Measurements from ENCODE around the gene IGFBP6.

IGFBP6 gene

GRCh38 chr12:53115891-53116648 is 18.6 kb downstream of the IGFBP6 start:
- DNase-seq (ENCODE audit: low spot score) (no peak), FAIRE-seq (no peak)

GRCh38 chr12:53118751-53119300 is 21.4 kb downstream of the IGFBP6 start:
- FAIRE-seq, result no peak

GRCh38 chr12:53120685-53121525 is 23.4 kb downstream of the IGFBP6 start:
- FAIRE-seq, result no peak
- no peak for DNase-seq (ENCODE audit: low spot score)

More at GRCh38 chr12:53118751-53119300, 21.4 kb downstream of the IGFBP6 start:
- DNase-seq (ENCODE audit: low spot score), result no peak

GRCh38 chr12:53122961-53123468 is 25.5 kb downstream of the IGFBP6 start:
- FAIRE-seq (no peak), DNase-seq (ENCODE audit: low spot score) (peak; percentile 46)

GRCh38 chr12:53123578-53124351 is 26.3 kb downstream of the IGFBP6 start:
- DNase-seq (ENCODE audit: low spot score), result peak; percentile 44
- FAIRE-seq, result no peak

GRCh38 chr12:53124352-53124723 is 26.9 kb downstream of the IGFBP6 start:
- FAIRE-seq, result no peak
- no peak for DNase-seq (ENCODE audit: low spot score)

- FAIRE-seq (no peak), DNase-seq (ENCODE audit: low spot score) (no peak)
Observed at GRCh38 chr12:53127169-53127568, 29.7 kb downstream of the IGFBP6 start.

GRCh38 chr12:53128780-53129569 is 31.5 kb downstream of the IGFBP6 start:
- DNase-seq (ENCODE audit: low spot score) (no peak), FAIRE-seq (no peak)

GRCh38 chr12:53131844-53132243 is 34.4 kb downstream of the IGFBP6 start:
- no peak for FAIRE-seq
- no peak for DNase-seq (ENCODE audit: low spot score)

GRCh38 chr12:53133722-53134121 is 36.3 kb downstream of the IGFBP6 start:
- no peak for DNase-seq (ENCODE audit: low spot score)
- FAIRE-seq, result no peak

GRCh38 chr12:53143355-53143754 is 45.9 kb downstream of the IGFBP6 start:
- DNase-seq (ENCODE audit: low spot score) (no peak), FAIRE-seq (no peak)

- FAIRE-seq (no peak), DNase-seq (ENCODE audit: low spot score) (no peak)
Observed at GRCh38 chr12:53145383-53146260, 48.2 kb downstream of the IGFBP6 start.

- FAIRE-seq (no peak), DNase-seq (ENCODE audit: low spot score) (no peak)
Observed at GRCh38 chr12:53147181-53147580, 49.7 kb downstream of the IGFBP6 start.

- no peak for DNase-seq (ENCODE audit: low spot score)
- FAIRE-seq, result no peak
Observed at GRCh38 chr12:53147653-53148052, 50.2 kb downstream of the IGFBP6 start.

GRCh38 chr12:53151039-53151438 is 53.6 kb downstream of the IGFBP6 start:
- no peak for DNase-seq (ENCODE audit: low spot score)

More at GRCh38 chr12:53151039-53151438, 53.6 kb downstream of the IGFBP6 start:
- FAIRE-seq, result no peak

Measured in RCC 7860 (cell line).